HG03565 (cell line): ENCODE measurements around the gene CXorf65.
A peak's percentile ranks its signal among the peaks of the same experiment; 100 is the strongest.

ENCODE experiments used
- ATAC-seq: cut with Tn5 transposase; IDR thresholded peaks from one replicate; pipeline ENCODE4 v1.9.1; 2021; ENCODE audit warnings: mild to moderate bottlenecking, moderate library complexity; ENCODE audit not compliant: unreplicated experiment

CXorf65 gene

DNA sequence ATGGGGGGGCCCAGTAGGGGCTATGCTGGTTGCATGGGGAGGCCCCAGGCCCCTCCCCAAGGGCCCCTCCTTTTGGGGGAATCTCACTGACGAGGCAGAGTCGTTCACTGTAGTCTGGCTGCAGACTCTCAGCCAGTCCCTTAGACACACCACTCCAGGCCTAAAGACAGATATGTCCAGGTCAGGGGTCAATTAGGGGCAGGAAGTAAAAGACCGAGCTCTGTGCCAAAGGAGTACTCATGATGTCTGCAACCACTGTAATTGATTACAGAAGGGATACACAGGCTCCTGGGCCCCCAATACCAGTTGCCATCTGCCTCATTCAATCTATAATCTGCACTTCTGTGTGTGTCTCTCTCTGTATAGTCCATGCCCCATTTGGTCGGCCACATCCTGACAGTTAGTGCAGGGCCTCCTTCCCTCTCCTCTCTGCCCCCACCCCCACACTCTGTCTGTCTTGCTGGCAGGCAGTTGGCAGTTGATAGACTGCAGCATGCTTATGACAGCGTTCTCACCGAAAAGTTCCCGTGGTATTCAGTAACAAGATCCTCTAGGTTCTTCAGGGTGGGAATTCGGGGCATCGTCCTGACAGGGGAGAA, 1.3 kb upstream of the CXorf65 start:
- no peak for ATAC-seq

DNA sequence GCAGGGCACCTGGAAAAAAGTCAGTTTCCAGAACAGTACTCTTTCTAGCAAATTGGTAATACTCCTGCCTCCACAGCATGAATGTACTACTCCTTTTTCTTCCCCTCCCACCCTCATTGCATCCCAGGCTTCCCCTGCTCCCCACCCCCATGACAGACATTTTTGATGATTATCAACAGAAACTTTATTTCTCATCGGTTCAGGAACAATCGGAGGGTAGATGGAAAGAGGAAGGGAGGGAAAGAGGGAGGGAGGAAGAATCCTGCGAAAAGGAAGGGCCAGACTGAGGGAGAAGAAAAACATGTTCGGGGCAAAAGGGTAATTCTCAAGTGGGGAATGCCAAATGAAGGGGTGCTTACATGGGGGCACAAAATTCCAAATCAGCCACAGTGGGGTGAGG, 705 bp upstream of the CXorf65 start:
- no peak for ATAC-seq

DNA sequence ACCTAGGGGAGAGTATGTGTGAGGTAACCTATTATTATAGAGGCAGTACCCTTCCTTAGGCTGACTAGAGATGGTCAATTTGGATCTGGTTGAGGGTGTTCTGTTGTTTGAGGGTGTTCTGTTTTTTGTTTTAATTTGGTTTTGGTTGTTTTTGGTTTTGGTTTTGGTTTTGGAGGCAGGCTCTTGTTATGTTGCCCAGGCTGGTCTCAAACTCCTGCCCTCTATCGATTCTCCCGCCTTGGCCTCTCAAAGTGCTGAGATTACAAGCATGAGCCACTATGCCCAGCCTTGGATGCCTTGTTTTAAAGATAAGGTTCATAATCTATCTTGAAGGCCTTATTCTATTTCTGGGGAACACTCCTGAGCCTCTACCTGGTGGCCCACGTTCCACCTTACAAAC, 912 bp downstream of the CXorf65 start:
- no peak for ATAC-seq

- ATAC-seq, result no peak
Measured at GRCh38 chrX:71103110-71103983, 3.2 kb downstream of the CXorf65 start.

DNA sequence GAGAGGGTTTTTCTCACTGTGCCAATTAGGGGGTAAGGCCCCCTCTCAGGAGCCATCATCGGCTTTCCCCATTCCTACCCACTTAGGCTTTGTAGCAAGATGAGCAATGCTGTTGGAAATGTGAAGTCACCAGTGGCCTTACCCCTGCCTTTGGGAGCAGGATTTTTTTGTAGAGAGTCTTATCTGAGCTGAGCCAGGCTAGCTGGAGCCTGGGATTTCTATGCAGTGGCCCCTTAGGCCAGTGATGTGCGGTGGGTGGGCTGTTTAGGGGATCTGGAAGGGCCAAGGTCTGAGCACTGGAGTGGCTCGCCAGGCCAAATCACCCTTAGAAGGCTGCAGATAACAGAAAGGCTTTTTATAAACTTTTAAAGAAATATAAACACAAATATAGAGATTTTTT, 4.2 kb downstream of the CXorf65 start:
- no peak for ATAC-seq

- no peak for ATAC-seq
Measured at GRCh38 chrX:71100581-71101505, 5.7 kb downstream of the CXorf65 start.

DNA sequence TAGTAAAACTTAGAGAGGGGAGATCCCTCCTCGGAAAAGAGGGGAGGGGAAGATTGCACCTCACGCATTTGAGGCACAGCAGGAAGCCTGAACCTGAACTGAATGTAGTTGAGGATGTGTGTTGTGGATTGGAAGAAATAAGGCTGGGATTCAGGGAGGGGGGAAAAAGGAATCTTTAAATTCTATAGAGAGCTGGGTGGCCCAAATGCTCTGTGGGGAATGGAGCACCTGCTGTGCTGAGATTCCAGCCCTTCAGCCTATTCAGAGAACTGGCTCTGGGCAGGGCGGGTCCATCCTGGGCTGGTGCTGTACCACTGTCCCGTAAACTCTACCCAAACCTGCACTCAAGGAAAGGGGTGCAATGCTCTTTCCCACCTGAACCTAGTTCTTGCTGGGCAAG, 6.8 kb downstream of the CXorf65 start:
- no peak for ATAC-seq

- ATAC-seq, result no peak
Measured at GRCh38 chrX:71098951-71099506, 7.5 kb downstream of the CXorf65 start.

GRCh38 chrX:71098302-71098701, 8.2 kb downstream of the CXorf65 start:
- ATAC-seq, result no peak

GRCh38 chrX:71096760-71097032, 9.8 kb downstream of the CXorf65 start:
- no peak for ATAC-seq

- no peak for ATAC-seq
Measured at GRCh38 chrX:71095981-71096759, 10.4 kb downstream of the CXorf65 start.

DNA sequence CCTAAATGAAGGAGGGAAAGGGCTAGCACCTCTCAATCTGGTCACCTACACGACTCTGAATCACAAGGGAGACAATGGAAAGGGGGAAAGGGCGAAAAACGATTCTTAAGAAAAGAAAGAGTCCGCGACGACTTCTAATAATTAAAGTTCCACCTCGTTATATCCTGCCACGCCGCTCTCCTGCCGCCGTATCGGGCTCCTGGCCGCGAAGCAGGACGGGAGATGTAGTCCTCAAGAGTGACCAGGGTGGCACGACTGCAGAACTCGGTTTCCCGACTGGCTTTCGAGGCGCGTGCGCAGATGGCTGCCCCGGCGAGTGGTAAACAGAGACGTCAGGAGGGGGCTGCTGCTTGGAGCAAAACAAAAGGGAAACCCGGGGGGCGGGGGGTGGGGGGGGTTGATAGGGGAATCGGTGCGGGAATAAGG, 11.0 kb downstream of the CXorf65 start, which contains the start of gene FOXO4:
FOXO4 (plus strand) TSS at position 297 of the 426 bp plus-strand sequence. CDS start 678 bp downstream, outside the sequence.
- ATAC-seq, result peak; percentile 95

- no peak for ATAC-seq
Measured at GRCh38 chrX:71095033-71095432, 11.5 kb downstream of the CXorf65 start.

DNA sequence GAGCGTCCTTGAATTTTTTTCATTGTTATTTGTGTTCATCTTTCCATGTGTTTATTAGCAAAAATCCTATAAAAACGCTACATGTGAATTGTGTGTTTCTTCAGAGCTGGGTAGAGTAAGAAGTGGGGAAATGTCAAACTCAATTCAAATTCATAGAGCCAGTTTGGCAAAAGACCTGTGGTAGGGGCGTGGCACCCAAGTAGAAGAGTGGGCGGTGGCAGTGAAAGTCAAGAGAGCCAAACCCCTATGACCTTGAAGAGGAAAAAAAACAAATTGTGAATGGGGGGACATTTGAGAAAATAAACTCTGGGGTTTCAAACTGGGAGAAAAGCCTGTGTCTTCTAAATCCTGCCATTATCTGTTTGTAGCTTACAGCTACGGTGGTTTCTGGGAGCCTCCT, 15.3 kb downstream of the CXorf65 start:
- ATAC-seq, result no peak

- no peak for ATAC-seq
Measured at GRCh38 chrX:71085900-71086299, 20.6 kb downstream of the CXorf65 start.

DNA sequence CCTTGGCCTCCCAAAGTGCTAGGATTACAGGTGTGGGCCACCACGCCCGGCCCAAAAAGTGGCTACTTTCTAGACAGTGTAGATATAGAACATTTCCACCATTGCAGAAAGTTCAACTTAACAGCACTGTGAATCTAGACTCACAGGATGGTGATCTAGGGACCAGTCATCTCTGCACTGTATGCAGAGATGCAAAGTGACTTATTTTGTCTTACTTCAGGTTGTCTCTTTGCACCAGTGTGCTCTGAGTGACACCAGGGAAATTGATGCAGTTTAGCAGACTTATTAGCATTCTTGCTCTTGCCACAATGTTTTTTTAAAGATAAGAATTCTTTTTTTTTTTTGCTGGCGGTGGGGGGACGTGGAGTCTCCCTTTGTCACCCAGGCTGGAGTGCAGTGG, 23.7 kb downstream of the CXorf65 start:
- no peak for ATAC-seq

DNA sequence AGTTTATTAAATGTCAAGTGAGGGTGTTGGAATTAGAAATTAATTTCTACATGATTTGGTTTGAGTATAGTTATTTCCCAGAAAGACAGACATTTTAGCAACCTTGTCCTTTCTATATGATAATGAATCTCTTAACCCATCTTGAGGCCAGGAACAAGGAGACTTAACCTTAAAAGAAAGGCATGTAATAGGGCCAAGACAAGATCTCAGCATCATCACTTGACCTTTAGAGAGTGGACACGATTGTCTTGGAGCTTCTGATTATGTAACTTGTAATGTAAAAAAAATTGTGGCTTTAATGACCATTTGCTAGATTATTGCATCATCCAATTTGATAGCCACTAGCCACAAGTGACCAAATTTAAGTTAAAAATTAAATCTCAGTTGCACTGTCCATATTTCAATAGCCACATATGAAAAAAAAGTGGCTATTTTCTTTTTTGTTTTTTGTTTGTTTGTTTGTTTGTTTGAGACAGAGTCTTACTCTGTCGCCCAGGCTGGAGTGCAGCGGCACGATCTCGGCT, 24.4 kb downstream of the CXorf65 start:
- ATAC-seq, result no peak

DNA sequence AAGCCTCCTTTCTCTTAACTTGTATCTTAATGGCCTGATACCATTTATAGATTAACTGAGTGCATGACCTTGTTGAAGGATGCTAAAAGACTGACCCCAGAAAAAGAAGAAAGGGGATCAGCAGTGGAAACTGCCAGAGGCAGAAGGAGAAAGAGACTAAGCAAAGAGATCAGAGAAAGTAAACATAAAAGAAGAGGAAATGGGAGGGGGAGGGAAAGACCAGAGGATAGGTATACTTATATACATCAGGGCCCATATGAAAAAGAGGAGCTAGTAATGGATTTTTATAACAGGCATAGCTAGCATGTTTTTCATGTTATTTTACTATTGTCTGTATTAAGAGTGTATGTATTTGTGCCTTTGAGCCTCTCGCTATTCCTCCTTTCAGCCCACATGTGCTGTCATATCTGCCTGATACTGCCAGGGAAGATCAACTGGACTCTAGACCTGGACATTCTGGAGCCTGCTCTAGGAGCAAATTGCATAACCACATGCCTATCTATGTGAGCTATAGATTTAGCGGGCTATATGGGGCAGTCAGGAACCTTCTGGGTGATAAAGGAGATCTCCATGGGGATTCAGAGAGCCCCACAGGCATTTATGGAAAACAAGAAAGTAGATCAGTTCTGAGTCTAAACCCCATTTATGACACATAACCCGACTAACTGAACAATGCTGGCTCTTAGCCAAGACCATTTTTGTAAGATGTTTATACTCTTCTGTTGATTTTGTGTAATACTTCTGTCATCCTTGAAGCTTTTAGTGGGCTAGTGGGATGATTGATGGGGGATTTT, 25.0 kb downstream of the CXorf65 start:
- no peak for ATAC-seq

DNA sequence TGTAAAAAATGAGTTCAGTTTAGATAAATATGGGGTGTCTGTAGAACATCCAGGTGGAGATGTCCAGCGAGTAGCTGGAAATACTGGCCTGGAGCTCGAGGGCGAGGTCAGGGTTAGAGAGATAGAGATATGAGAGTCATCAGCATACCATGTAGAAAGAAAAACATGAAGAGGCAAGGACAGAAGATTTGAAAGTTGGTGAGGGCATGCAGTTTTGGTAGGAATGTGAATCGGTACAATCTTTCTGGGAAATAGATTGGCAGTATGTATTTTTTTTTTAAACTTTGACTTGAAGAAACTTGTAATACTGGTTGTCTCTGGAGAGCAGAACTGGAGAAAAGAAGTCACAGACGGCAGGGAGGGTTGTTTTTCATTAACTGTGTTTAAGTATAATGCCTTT, 36.0 kb downstream of the CXorf65 start:
- ATAC-seq, result no peak
